Activated CD4-positive, alpha-beta memory T cell treated with anti-CD3 and anti-CD28 coated beads for 36 hours (primary cell): ENCODE data around the gene COPZ1. TPM values are rescaled to one million over a fixed set of nuclear protein-coding genes. Genes with fewer than 3 reads are reported as not detected.

ENCODE experiments used
- CTCF ChIA-PET: fragments of 350-600 bp; sonication (Branson Sonifier 250); formaldehyde crosslinking; loops from one replicate; lab custom pipeline; 2021; ENCODE audit warnings: antibody characterized with exemption, inconsistent platforms; lab: Charles Lee
- POLR2A ChIA-PET: fragments of 350-600 bp; sonication (Branson Sonifier 250); formaldehyde crosslinking; loops from one replicate; lab custom pipeline; 2021; ENCODE audit warnings: antibody characterized with exemption; lab: Charles Lee
- DNase-seq: peaks from one replicate; pipeline ENCODE4 v3.0.0-alpha.2; 2020
- H3K27ac Mint-ChIP-seq: one replicate; pipeline ENCODE4 v1.8.0; 2021; ENCODE audit warnings: mixed read lengths
- H3K27me3 Mint-ChIP-seq: one replicate; pipeline ENCODE4 v1.8.0; 2021; ENCODE audit warnings: mixed read lengths
- H3K36me3 Mint-ChIP-seq: one replicate; pipeline ENCODE4 v1.8.0; 2021; ENCODE audit warnings: mixed read lengths
- H3K4me1 Mint-ChIP-seq: one replicate; pipeline ENCODE4 v1.8.0; 2021; ENCODE audit warnings: low read depth, mixed read lengths
- H3K4me3 Mint-ChIP-seq: one replicate; pipeline ENCODE4 v1.8.0; 2021; ENCODE audit warnings: mild to moderate bottlenecking, mixed read lengths
- H3K9me3 Mint-ChIP-seq: one replicate; pipeline ENCODE4 v1.8.0; 2021; ENCODE audit warnings: mixed read lengths
- intact Hi-C: fragments of 100-400 bp; cut with micrococcal nuclease; formaldehyde crosslinking; loops from one replicate; pipeline ENCODE4 v1.15.1; 2023
- total RNA-seq, 2 experiments: library from RNA; stranded (reverse); gene quantifications; one replicate each; pipeline ENCODE4 v1.2.3, GENCODE V29; 2021

COPZ1 gene
- total RNA-seq, 2 experiments from 2014 or later: 99.0 to 110 TPM

- CTCF ChIA-PET: interaction anchor here (1.5 kb wide), 1 partner anchor 30 kb away, joined by 5 read pairs; the partner anchor contains the start of gene COPZ1
- intact Hi-C loops: no loop called here
- Mint-ChIP-seq H3K9me3 (no peaks in the 10 kb centered on the region), H3K27me3 (no peaks in the 10 kb centered on the region), H3K4me1 (peaks cover 16% of the 10 kb centered on the region), H3K36me3 (peaks cover 15% of the 10 kb centered on the region), H3K27ac (no peak overlapping the region), H3K4me3 (no peak overlapping the region)
- no peak for DNase-seq
- POLR2A ChIA-PET: no interaction called here
Observed at GRCh38 chr12:54355104-54355815, 30.3 kb downstream of the COPZ1 start.

DNA sequence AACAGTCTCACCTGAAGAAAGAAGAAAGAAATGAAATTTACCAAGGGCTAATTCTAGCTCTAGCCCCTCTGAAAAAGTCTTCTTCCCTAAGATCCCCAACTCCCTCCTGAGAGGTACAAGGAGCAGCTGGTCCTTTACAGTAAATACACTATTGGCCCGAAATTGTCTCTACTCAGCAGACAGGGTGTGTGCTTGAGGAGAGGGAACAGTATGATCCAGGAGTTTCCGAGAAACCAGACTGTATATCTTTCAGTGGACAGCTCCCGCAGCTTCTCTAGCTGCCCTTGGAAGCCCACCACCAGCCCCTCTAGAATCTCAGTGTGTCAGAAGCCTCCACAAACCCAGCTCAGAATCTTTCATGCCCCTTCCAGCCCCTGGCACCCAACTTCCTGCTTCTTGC is 31.3 kb downstream of the COPZ1 start:
- Mint-ChIP-seq H3K27me3 (no peaks in the 10 kb centered on the region), H3K9me3 (no peaks in the 10 kb centered on the region), H3K27ac (no peak overlapping the region), H3K36me3 (peaks cover 7% of the 10 kb centered on the region), H3K4me3 (no peak overlapping the region), H3K4me1 (peaks cover 22% of the 10 kb centered on the region)
- ChIA-PET CTCF (interaction anchor here (1.5 to 8.3 kb wide), 4 partner anchors 12 to 62 kb away, joined by 5 to 76 read pairs (median 20); partner anchors contain the start of gene COPZ1), POLR2A (interaction anchor here (1.5 kb wide), 1 partner anchor 76 kb away, joined by 4 read pairs; the partner anchor contains the start of gene HNRNPA1)
- no peak for DNase-seq
- intact Hi-C loops: no loop called here

DNA sequence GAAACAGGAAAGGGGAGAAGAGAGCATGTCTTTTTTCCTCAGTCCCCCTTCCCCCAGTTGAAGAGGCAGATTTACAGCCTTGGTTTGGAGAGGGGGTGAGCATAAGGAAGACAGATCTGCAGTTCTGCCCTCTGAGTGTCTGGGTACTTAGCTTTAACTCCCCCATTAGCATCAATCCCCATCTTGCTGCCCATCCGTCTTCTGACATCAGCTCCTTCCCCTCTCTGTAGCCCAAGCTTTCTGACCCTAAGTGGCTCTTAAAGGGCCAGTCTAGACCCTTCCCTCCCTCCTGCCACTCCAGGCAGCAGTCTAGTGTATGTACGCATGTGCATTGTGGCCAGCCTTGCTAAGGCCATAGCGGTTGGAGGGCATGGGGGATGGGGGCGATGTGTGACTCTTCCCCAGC is 32.0 kb downstream of the COPZ1 start:
- intact Hi-C loops: no loop called here
- CTCF ChIA-PET: interaction anchor here (0.9 to 8.3 kb wide), 8 partner anchors 12 to 105 kb away, joined by 3 to 76 read pairs (median 6); partner anchors contain the start of gene COPZ1

GRCh38 chr12:54357506-54358190 is 32.7 kb downstream of the COPZ1 start:
- no peaks in the 10 kb centered on the region for H3K27me3 Mint-ChIP-seq
- CTCF ChIA-PET: interaction anchor here (0.5 to 8.3 kb wide), 15 partner anchors 11 to 156 kb away, joined by 3 to 76 read pairs (median 11); partner anchors contain the start of gene COPZ1
- DNase-seq: no peak
- POLR2A ChIA-PET: interaction anchor here (2.3 to 2.7 kb wide), 3 partner anchors 21 to 77 kb away, joined by 7 to 23 read pairs (median 11); partner anchors contain the start of genes CBX5, COPZ1 and HNRNPA1
- peaks cover 10% of the 10 kb centered on the region for H3K4me1 Mint-ChIP-seq
- H3K36me3 Mint-ChIP-seq: no peaks in the 10 kb centered on the region
- H3K27ac Mint-ChIP-seq: no peak overlapping the region
- no peaks in the 10 kb centered on the region for H3K9me3 Mint-ChIP-seq
- intact Hi-C loops: loop anchor here (2.0 kb wide), 1 partner anchor 63 kb away; no protein-coding TSS in a partner anchor
- no peak overlapping the region for H3K4me3 Mint-ChIP-seq

More for the DNA sequence above, 32.0 kb downstream of the COPZ1 start:
- no peaks in the 10 kb centered on the region for H3K9me3 Mint-ChIP-seq
- peaks cover 17% of the 10 kb centered on the region for H3K4me1 Mint-ChIP-seq
- no peak overlapping the region for H3K27ac Mint-ChIP-seq
- H3K27me3 Mint-ChIP-seq: no peaks in the 10 kb centered on the region
- DNase-seq: no peak
- POLR2A ChIA-PET: interaction anchor here (1.5 kb wide), 1 partner anchor 77 kb away, joined by 4 read pairs; the partner anchor contains the start of gene HNRNPA1
- no peak overlapping the region for H3K4me3 Mint-ChIP-seq
- H3K36me3 Mint-ChIP-seq: no peaks in the 10 kb centered on the region

GRCh38 chr12:54358191-54358944 is 33.4 kb downstream of the COPZ1 start:
- Mint-ChIP-seq H3K27ac (no peak overlapping the region), H3K9me3 (no peaks in the 10 kb centered on the region), H3K4me3 (no peak overlapping the region), H3K4me1 (peaks cover 8% of the 10 kb centered on the region), H3K36me3 (no peaks in the 10 kb centered on the region), H3K27me3 (no peaks in the 10 kb centered on the region)
- ChIA-PET POLR2A (interaction anchor here (0.6 to 2.7 kb wide), 13 partner anchors 21 to 142 kb away, joined by 3 to 23 read pairs (median 4); partner anchors contain the start of genes CBX5, COPZ1, HNRNPA1 and NCKAP1L), CTCF (interaction anchor here (0.8 to 8.3 kb wide), 18 partner anchors 8 to 150 kb away, joined by 3 to 76 read pairs (median 6); partner anchors contain the start of gene COPZ1)
- peak; percentile 61 for DNase-seq
- intact Hi-C loops: loop anchor here (2.0 kb wide), 1 partner anchor 64 kb away; no protein-coding TSS in a partner anchor

- Mint-ChIP-seq H3K9me3 (no peaks in the 10 kb centered on the region), H3K4me3 (no peak overlapping the region), H3K4me1 (peaks cover 16% of the 10 kb centered on the region), H3K27me3 (no peaks in the 10 kb centered on the region), H3K36me3 (no peaks in the 10 kb centered on the region), H3K27ac (no peak overlapping the region)
- peak; percentile 97 for DNase-seq
- ChIA-PET POLR2A (interaction anchor here (0.6 to 2.7 kb wide), 15 partner anchors 13 to 143 kb away, joined by 3 to 23 read pairs (median 4); partner anchors contain the start of genes CBX5, COPZ1, HNRNPA1 and NCKAP1L), CTCF (interaction anchor here (0.7 to 8.3 kb wide), 20 partner anchors 8 to 151 kb away, joined by 3 to 76 read pairs (median 6); partner anchors contain the start of gene COPZ1)
- intact Hi-C loops: loop anchor here (1.0 to 2.0 kb wide), 6 partner anchors 9 to 143 kb away; partner anchors contain the start of genes CBX5 and HNRNPA1
Observed at GRCh38 chr12:54358945-54359761, 34.2 kb downstream of the COPZ1 start.

GRCh38 chr12:54359762-54360351 is 34.9 kb downstream of the COPZ1 start:
- Mint-ChIP-seq H3K4me1 (peaks cover 23% of the 10 kb centered on the region), H3K4me3 (no peak overlapping the region), H3K36me3 (no peaks in the 10 kb centered on the region), H3K27me3 (no peaks in the 10 kb centered on the region), H3K9me3 (no peaks in the 10 kb centered on the region), H3K27ac (peak overlapping the region; percentile 19)
- ChIA-PET POLR2A (interaction anchor here (0.9 to 2.7 kb wide), 8 partner anchors 14 to 108 kb away, joined by 3 to 23 read pairs (median 6); partner anchors contain the start of genes CBX5, COPZ1 and HNRNPA1), CTCF (interaction anchor here (0.6 to 8.3 kb wide), 19 partner anchors 9 to 145 kb away, joined by 3 to 76 read pairs (median 5); partner anchors contain the start of gene COPZ1)
- intact Hi-C loops: loop anchor here (1.0 to 10.0 kb wide), 7 partner anchors 8 to 355 kb away; partner anchors contain the start of genes CBX5, HNRNPA1, HOXC8 and HOXC9
- no peak for DNase-seq

DNA sequence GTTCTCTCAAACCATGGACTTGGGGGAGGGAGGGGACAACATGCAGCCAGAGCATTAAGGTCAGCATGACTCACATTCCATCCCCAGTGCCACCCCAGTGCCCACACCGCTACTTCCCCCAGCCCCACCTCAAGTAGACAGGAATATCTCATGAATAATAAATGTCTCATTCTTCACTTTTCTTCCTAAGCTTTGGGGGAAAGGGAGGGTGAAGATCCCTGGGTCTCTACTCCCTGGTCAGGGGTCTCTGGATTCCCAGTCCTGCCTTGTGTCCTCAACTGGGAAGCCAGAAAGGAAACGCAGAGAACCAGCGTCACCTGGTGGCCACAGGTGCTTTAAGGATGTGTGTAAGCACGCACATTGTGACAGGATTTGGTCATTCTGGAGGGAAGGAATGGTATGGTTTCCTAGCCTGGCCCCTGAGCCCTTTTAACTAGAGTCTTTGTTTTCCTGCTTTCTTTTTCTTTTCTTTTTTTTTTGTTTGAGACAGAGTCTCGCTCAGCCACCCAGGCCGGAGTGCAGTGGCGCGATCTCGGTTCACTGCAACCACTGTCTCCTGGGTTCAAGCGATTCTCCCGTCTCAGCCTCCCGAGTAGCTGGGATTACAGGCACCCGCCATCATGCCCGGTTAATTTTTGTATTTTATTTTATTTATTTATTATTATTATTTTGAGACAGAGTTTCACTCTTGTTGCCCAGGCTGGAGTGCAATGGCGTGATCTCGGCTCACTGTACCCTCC is 36.0 kb downstream of the COPZ1 start:
- Mint-ChIP-seq H3K27me3 (no peaks in the 10 kb centered on the region), H3K9me3 (no peaks in the 10 kb centered on the region), H3K4me3 (peak overlapping the region; percentile 28), H3K36me3 (no peaks in the 10 kb centered on the region), H3K27ac (peak overlapping the region; percentile 46), H3K4me1 (peaks cover 26% of the 10 kb centered on the region)
- intact Hi-C loops: loop anchor here (10.0 kb wide), 1 partner anchor 356 kb away; the partner anchor contains the start of genes HOXC8 and HOXC9
- peak; percentile 80 for DNase-seq
- ChIA-PET CTCF (interaction anchor here (0.6 to 8.3 kb wide), 16 partner anchors 8 to 146 kb away, joined by 3 to 76 read pairs (median 4); partner anchors contain the start of gene COPZ1), POLR2A (no interaction called here)

GRCh38 chr12:54363047-54363446 is 38.1 kb downstream of the COPZ1 start:
- Mint-ChIP-seq H3K27ac (no peak overlapping the region), H3K36me3 (no peaks in the 10 kb centered on the region), H3K9me3 (no peaks in the 10 kb centered on the region), H3K4me1 (peaks cover 26% of the 10 kb centered on the region), H3K27me3 (no peaks in the 10 kb centered on the region), H3K4me3 (no peak overlapping the region)
- ChIA-PET CTCF (interaction anchor here (1.0 to 8.3 kb wide), 8 partner anchors 17 to 157 kb away, joined by 3 to 76 read pairs (median 5); partner anchors contain the start of gene COPZ1), POLR2A (no interaction called here)
- no peak for DNase-seq
- intact Hi-C loops: loop anchor here (10.0 kb wide), 1 partner anchor 358 kb away; the partner anchor contains the start of genes HOXC8 and HOXC9
